Muscle layer of duodenum (tissue), 2 donors: ENCODE data around the gene ZBED4.

ENCODE experiments used
- H3K27ac ChIP-seq: one replicate; pipeline ENCODE4 v1.7.0; 2013; ENCODE audit warnings: mild to moderate bottlenecking, low read length
- H3K27me3 ChIP-seq: one replicate; pipeline ENCODE4 v1.7.0; 2013; ENCODE audit warnings: low read depth, mild to moderate bottlenecking, control low read depth, low read length
- H3K36me3 ChIP-seq, 2 donors: one replicate each; pipeline ENCODE4 v1.7.0; 2013; ENCODE audit warnings: low read length in 2 of 2, control low read depth in 1 of 2, mild to moderate bottlenecking in 1 of 2; ENCODE audit not compliant: insufficient read depth in 2 of 2, control insufficient read depth in 1 of 2
- H3K4me1 ChIP-seq, 2 donors: one replicate each; pipeline ENCODE4 v1.7.0; 2013; ENCODE audit warnings: low read length in 2 of 2, mild to moderate bottlenecking in 2 of 2, control low read depth in 1 of 2, moderate library complexity in 1 of 2; ENCODE audit not compliant: insufficient read depth in 2 of 2, control insufficient read depth in 1 of 2
- H3K4me3 ChIP-seq, 2 donors: one replicate each; pipeline ENCODE4 v1.7.0; 2013; ENCODE audit warnings: low read length in 2 of 2, low read depth in 1 of 2, mild to moderate bottlenecking in 1 of 2
- H3K9me3 ChIP-seq, 2 donors: one replicate each; pipeline ENCODE4 v1.7.0; 2013; ENCODE audit warnings: low read length in 2 of 2, control low read depth in 1 of 2, mild to moderate bottlenecking in 1 of 2; ENCODE audit not compliant: control insufficient read depth in 1 of 2
- donor health status: healthy.

The ZBED4 gene

DNA sequence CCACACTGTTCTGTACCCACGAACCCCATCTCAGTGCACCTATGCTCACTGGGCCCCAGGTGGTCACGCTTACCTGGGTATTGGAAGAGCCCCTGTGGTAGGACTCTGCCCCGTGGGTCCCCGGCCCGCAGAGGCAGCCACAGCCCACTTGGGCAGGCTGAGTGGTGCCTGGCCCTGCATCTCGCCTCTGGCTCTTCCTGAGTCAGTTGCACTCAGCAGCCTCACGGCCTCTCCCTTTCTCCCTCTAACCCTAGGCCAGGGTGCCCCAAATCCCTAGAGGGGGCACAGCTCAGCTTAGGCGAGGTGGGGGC is 74.5 kb downstream of the ZBED4 start:
- peaks cover 4 to 8% of the 10 kb centered on the region in 2 donors for H3K36me3 ChIP-seq
- H3K4me3 ChIP-seq, result no peak overlapping the region
- H3K27ac ChIP-seq, result no peak overlapping the region
- no peaks in the 10 kb centered on the region for H3K9me3 ChIP-seq
- H3K4me1 ChIP-seq, result peaks cover 0 to 5% of the 10 kb centered on the region in 2 donors
- no peaks in the 10 kb centered on the region for H3K27me3 ChIP-seq

DNA sequence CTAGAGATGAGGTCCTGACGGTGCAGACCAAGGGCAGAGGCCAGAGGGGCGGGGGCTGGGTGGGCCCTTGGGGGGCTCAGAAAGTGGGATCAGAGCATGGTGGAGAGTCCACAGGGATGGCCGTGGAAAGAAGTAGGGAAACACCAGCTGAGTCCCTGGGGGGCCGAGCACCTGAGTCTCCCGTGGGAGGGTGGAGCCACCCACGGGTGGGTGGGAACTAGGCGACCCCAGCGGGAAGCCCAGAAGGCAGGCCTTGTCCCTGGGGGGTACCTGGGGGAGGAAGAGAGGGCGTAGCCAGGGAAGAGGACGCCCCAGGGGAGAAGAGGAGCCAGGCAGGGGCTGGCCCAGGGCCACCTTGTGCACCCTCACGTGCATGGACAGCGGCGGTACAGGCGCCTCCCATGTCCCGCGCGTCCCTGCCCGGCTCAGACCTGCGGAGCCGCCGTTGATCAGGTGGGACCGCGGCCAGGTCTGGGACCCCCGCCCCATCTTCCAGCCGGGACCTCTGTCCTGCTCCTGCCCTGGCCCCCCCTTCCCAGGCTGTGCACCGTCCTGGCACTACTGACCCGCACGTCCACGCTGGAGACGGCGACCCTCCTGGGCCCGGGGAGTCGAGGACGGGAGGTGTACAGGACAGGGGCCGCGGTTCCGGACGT is 75.0 kb downstream of the ZBED4 start:
- Histone ChIP-seq H3K4me3 (no peak overlapping the region), H3K36me3 (peaks cover 4 to 8% of the 10 kb centered on the region in 2 donors), H3K9me3 (no peaks in the 10 kb centered on the region), H3K4me1 (peaks cover 0 to 11% of the 10 kb centered on the region in 2 donors), H3K27ac (no peak overlapping the region), H3K27me3 (no peaks in the 10 kb centered on the region)

DNA sequence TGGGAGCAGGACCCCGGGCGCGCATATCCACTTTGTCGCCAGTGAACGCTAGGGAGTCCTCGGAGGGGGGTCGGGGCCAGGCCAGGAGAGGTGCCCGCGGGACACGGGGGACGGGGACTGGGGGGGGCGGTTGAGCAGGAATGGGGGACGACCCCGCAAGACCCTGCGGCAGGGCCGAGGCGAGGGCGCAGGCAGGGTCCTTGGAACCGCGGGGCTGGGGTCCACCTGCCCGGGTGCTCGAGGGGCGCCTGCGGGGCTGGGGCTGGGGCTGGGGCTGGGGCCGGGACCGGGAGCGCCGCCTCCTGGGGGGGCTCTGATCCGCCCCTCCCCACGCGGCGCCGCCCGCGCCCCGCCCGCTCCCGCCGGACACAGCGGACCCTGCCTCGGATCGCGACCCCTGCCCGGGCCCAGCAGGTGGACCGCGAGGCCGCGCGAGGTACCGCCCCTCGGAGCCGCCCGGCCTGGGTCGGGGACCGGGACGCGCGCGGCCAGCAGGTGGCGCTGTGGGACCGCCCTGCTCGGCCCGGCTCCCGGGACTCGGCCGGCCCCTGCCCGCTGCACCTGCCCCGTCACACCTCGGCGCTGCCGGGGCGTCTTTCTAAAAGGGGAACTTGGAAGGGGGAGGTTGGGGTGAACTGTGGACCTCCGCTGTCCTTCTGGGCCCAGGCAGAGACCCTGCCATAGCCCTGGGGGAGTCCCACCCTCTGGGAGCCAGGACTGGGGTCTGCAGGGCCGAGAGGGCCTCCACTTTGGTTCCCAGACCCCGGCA is 75.8 kb downstream of the ZBED4 start:
- H3K36me3 ChIP-seq, result peaks cover 4 to 8% of the 10 kb centered on the region in 2 donors
- peaks cover 0 to 11% of the 10 kb centered on the region in 2 donors for H3K4me1 ChIP-seq
- H3K27me3 ChIP-seq, result no peaks in the 10 kb centered on the region
- no peak overlapping the region for H3K27ac ChIP-seq
- H3K4me3 ChIP-seq, result no peak overlapping the region
- H3K9me3 ChIP-seq, result no peaks in the 10 kb centered on the region

DNA sequence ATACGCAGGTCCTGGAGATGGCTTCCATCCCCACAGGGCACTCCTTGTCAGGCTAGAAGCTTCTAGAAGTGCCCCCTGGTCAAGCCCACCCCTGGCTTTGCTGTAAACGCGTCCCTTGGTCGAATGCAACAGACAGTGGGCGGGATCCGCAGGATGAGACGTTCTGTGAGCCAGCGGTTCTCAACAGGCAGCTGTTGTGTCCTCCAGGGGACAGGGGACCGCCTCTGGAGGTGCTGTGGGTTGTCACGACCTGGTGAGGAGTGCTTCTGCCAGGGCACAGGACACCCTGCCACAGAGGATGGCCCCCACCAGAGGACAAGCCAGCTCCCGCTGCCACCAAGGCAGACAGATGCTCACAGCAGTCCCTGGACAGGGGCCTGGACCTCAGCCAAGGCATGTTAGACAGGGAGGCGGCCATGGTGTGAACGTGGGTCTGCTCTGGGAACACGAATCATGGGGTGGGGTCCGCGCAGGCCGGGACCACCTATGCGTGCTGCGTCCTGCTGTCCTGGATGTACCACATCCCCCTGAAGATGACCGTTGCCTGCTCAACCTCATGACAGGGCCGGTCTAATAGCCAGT is 76.4 kb downstream of the ZBED4 start:
- Histone ChIP-seq H3K36me3 (peaks cover 4 to 8% of the 10 kb centered on the region in 2 donors), H3K27ac (no peak overlapping the region), H3K9me3 (no peaks in the 10 kb centered on the region), H3K27me3 (no peaks in the 10 kb centered on the region), H3K4me3 (no peak overlapping the region), H3K4me1 (peaks cover 0 to 15% of the 10 kb centered on the region in 2 donors)

DNA sequence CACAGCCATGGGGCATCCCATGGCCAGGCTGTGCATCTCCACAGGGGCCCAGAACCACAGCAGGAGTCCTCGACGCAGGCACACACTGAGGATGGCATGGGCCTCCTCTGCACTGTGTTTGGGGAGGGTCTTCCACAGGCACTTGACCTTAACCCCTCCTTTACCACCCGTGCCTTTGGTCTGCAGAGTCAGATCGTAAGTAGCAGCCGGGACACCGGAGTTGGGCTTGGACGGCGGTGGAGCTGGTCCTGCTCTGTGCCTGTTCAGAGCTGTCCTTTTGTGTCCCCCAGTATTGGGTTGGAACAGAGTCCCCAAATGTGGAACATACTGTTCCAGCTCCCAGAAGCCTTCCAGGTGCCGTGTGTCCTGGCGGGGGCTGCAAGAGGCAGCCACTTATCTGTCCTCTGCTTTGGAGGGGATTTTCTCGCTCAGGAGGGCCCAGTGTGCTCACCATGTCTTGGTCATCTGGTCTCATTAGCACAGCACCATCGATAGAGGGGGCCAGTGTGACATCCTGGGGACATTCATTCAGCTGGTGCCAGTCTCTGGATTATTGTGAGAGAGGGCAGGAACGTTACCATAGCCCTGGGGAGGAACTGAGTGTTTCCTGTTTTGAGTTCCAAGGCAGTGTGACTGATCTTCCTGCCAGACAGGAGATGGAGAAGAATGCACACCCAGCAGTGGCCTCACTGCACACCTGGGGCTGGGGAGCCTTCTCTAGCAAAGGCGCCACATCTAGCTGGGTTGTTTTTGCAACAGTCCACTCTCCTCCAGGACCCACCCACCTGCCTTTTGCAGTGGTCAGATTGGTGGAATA is 77.2 kb downstream of the ZBED4 start:
- Histone ChIP-seq H3K27me3 (no peaks in the 10 kb centered on the region), H3K4me3 (no peak overlapping the region), H3K4me1 (peaks cover 0 to 15% of the 10 kb centered on the region in 2 donors), H3K36me3 (peaks cover 4 to 5% of the 10 kb centered on the region in 2 donors), H3K27ac (no peak overlapping the region), H3K9me3 (no peaks in the 10 kb centered on the region)

GRCh38 chr22:49933236-49934159 is 79.9 kb downstream of the ZBED4 start:
- H3K27ac ChIP-seq, result peak overlapping the region; percentile 67
- peaks cover 0 to 32% of the 10 kb centered on the region in 2 donors for H3K4me1 ChIP-seq
- H3K4me3 ChIP-seq, result peak overlapping the region in 1 of 2 donors; percentile 53
- no peaks in the 10 kb centered on the region for H3K36me3 ChIP-seq
- H3K27me3 ChIP-seq, result no peaks in the 10 kb centered on the region
- H3K9me3 ChIP-seq, result no peaks in the 10 kb centered on the region

- H3K4me1 ChIP-seq, result peaks cover 0 to 32% of the 10 kb centered on the region in 2 donors
- peak overlapping the region; percentile 67 for H3K27ac ChIP-seq
- H3K36me3 ChIP-seq, result no peaks in the 10 kb centered on the region
- H3K9me3 ChIP-seq, result no peaks in the 10 kb centered on the region
- peak overlapping the region in 1 of 2 donors; percentile 53 for H3K4me3 ChIP-seq
- H3K27me3 ChIP-seq, result no peaks in the 10 kb centered on the region
These were observed 80.7 kb downstream of the ZBED4 start for GRCh38 chr22:49934160-49934890.

GRCh38 chr22:49934891-49935557 is 81.4 kb downstream of the ZBED4 start:
- H3K4me3 ChIP-seq, result peak overlapping the region in 1 of 2 donors; percentile 53
- H3K9me3 ChIP-seq, result no peaks in the 10 kb centered on the region
- H3K27me3 ChIP-seq, result no peaks in the 10 kb centered on the region
- H3K36me3 ChIP-seq, result no peaks in the 10 kb centered on the region
- peaks cover 0 to 27% of the 10 kb centered on the region in 2 donors for H3K4me1 ChIP-seq
- peak overlapping the region; percentile 67 for H3K27ac ChIP-seq

DNA sequence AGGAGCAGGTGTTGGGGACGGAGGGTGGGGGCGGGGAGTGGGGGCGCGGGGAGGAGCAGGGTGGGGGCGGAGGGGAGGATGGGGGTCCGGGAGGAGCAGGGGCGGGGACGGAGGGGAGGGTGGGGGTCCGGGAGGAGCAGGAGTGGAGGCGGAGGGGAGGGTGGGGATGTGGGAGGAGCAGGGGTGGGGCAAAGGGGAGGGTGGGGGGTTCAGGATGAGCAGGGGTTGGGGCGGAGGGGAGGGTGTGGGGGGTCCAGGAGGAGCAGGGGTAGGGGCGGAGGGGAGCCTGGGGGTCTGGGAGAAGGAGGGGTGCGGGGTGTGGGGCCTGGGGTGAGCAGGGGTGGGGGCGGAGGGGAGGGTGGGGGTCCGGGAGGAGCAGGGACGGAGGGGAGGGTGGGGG is 81.9 kb downstream of the ZBED4 start:
- Histone ChIP-seq H3K27me3 (no peaks in the 10 kb centered on the region), H3K4me3 (no peak overlapping the region), H3K27ac (no peak overlapping the region), H3K9me3 (no peaks in the 10 kb centered on the region), H3K4me1 (peaks cover 0 to 27% of the 10 kb centered on the region in 2 donors), H3K36me3 (no peaks in the 10 kb centered on the region)
